ENCODE data around the gene VEGFA.

- TF ChIP-seq CTCF (IDR thresholded peaks at IDR 0.05) (peak; percentile 76 to 93 (median 89)), POLR2A (IDR thresholded peaks at IDR 0.05) (peak in 1 of 2 donors; percentile 73)
These were observed 4.9 kb downstream of the VEGFA start for GRCh38 chr6:43774776-43775534.
